Mucosa of descending colon (tissue), 3 donors: ENCODE data around the gene CEP68. TPM values are rescaled to one million over a fixed set of nuclear protein-coding genes. Genes with fewer than 3 reads are reported as not detected.

Source experiments
- ATAC-seq: fragments of 200-7000 bp; cut with Tn5 transposase; one replicate; pipeline ENCODE4 v1.9.1; 2020; ENCODE audit warnings: mild to moderate bottlenecking, moderate library complexity
- DNase-seq, 3 donors: peaks; one replicate each; pipeline ENCODE4 v3.0.0-alpha.2; 2020
- H3K36me3 ChIP-seq: fragments of 200-600 bp; one replicate; pipeline ENCODE4 v1.8.0; 2021; ENCODE audit warnings: low read depth, mild to moderate bottlenecking
- H3K4me1 ChIP-seq: fragments of 200-600 bp; one replicate; pipeline ENCODE4 v1.8.0; 2021; ENCODE audit warnings: low read depth, mild to moderate bottlenecking
- H3K4me3 ChIP-seq: fragments of 200-600 bp; one replicate; pipeline ENCODE4 v1.8.0; 2021; ENCODE audit warnings: mild to moderate bottlenecking
- H3K9me3 ChIP-seq: fragments of 200-600 bp; one replicate; pipeline ENCODE4 v1.8.0; 2021; ENCODE audit warnings: mild to moderate bottlenecking
- CTCF ChIP-seq: fragments of 200-600 bp; IDR thresholded peaks from one replicate; pipeline ENCODE4 v1.8.0; 2022; ENCODE audit warnings: antibody characterized with exemption, mild to moderate bottlenecking
- intact Hi-C, 2 donors: fragments of 100-400 bp; cut with DNase I in 1 of 2; cut with micrococcal nuclease in 1 of 2; formaldehyde crosslinking; loops; one replicate each; pipeline versions ENCODE4 v1.11.0 to v1.11.1; 2022; cut with DNase I, micrococcal nuclease
- total RNA-seq, 3 donors: library from RNA; stranded (reverse); fragmentation: NEBNext Ultra II Directional in 2 of 3; extraction: Animal tissue kit (Norgen Biotek cat#: 25700) in 2 of 3; gene quantifications; one replicate each; pipeline versions ENCODE4 v1.2.1 to v1.2.4, GENCODE V29; 2021 to 2023
- donor health status: DM: no; HTN: no; CAD: no; lungs with moderate emphysema.
- donor health status: DM: no; HTN: no; CAD: no.
- donor health status: DM: no; HTN: yes; CAD: no.

The CEP68 gene
- total RNA-seq, 3 donors from 2014 or later: 8.9 to 30.9 (median 13.2) TPM

GRCh38 chr2:65022189-65022588, 34.0 kb upstream of the CEP68 start:
- DNase-seq (no peak), ATAC-seq (no peak)
- H3K4me1 ChIP-seq: no peaks in the 10 kb centered on the region
- H3K36me3 ChIP-seq: no peaks in the 10 kb centered on the region
- no peak for TF ChIP-seq CTCF
- H3K9me3 ChIP-seq: no peaks in the 10 kb centered on the region
- intact Hi-C loops: no loop called here
- no peak overlapping the region for H3K4me3 ChIP-seq

GRCh38 chr2:65023742-65024141, 32.5 kb upstream of the CEP68 start:
- Histone ChIP-seq H3K4me3 (no peak overlapping the region), H3K9me3 (no peaks in the 10 kb centered on the region), H3K4me1 (no peaks in the 10 kb centered on the region), H3K36me3 (no peaks in the 10 kb centered on the region)
- DNase-seq: no peak
- ATAC-seq: no peak
- no peak for TF ChIP-seq CTCF
- intact Hi-C loops: no loop called here

GRCh38 chr2:65024149-65024829, 31.9 kb upstream of the CEP68 start:
- intact Hi-C loops: no loop called here
- Histone ChIP-seq H3K9me3 (no peaks in the 10 kb centered on the region), H3K36me3 (no peaks in the 10 kb centered on the region), H3K4me1 (peaks cover 2% of the 10 kb centered on the region), H3K4me3 (no peak overlapping the region)
- no peak for TF ChIP-seq CTCF
- ATAC-seq: no peak
- no peak for DNase-seq

GRCh38 chr2:65025453-65026123, 30.6 kb upstream of the CEP68 start:
- ATAC-seq (peak; percentile 57), DNase-seq (no peak)
- H3K4me3 ChIP-seq: no peak overlapping the region
- intact Hi-C loops: no loop called here
- H3K4me1 ChIP-seq: peaks cover 8% of the 10 kb centered on the region
- no peak for TF ChIP-seq CTCF
- H3K9me3 ChIP-seq: no peaks in the 10 kb centered on the region
- H3K36me3 ChIP-seq: no peaks in the 10 kb centered on the region

GRCh38 chr2:65026154-65026553, 30.1 kb upstream of the CEP68 start:
- intact Hi-C loops: no loop called here
- no peak for TF ChIP-seq CTCF
- no peaks in the 10 kb centered on the region for H3K36me3 ChIP-seq
- H3K4me3 ChIP-seq: no peak overlapping the region
- no peaks in the 10 kb centered on the region for H3K9me3 ChIP-seq
- DNase-seq (peak in 1 of 3 donors; percentile 27), ATAC-seq (peak; percentile 65)
- peaks cover 13% of the 10 kb centered on the region for H3K4me1 ChIP-seq
